CD14-positive monocyte (primary cell): Measurements from ENCODE around the gene UTRN. TPM values are rescaled to one million over a fixed set of nuclear protein-coding genes. Genes with fewer than 3 reads are reported as not detected.

Source experiments
- DNase-seq, 3 donors: peaks; one replicate each; pipeline ENCODE4 v3.0.0-alpha.2; 2011 to 2022
- H2AFZ ChIP-seq: 2 replicates; pipeline ENCODE4 v1.6.0; 2012; ENCODE audit warnings: mild to moderate bottlenecking, low read depth, low read length, inconsistent platforms; ENCODE audit not compliant: insufficient read depth, poor library complexity, severe bottlenecking
- H3K27ac ChIP-seq, 2 donors: 1 replicate in 1 of 2; 2 replicates in 1 of 2; pipeline ENCODE4 v1.5.1; 2012 to 2013; ENCODE audit warnings: low read length in 2 of 2, control low read depth in 1 of 2, inconsistent platforms in 1 of 2, low read depth in 1 of 2, mild to moderate bottlenecking in 1 of 2
- H3K27me3 ChIP-seq, 2 donors: one replicate each; pipeline versions ENCODE4 v1.6.0 to v1.6.1; 2011 to 2013; ENCODE audit warnings: low read length in 2 of 2; ENCODE audit not compliant: control insufficient read depth in 2 of 2, insufficient read depth in 2 of 2
- H3K36me3 ChIP-seq, 2 donors: replicated peaks in 1 of 2; 1 replicate in 1 of 2; 2 replicates in 1 of 2; pipeline versions ENCODE4 v1.5.1 to v1.6.1; 2012 to 2013; ENCODE audit warnings: low read length in 2 of 2, control low read depth in 1 of 2, inconsistent platforms in 1 of 2, mild to moderate bottlenecking in 1 of 2; ENCODE audit not compliant: insufficient read depth in 2 of 2, control insufficient read depth in 1 of 2
- H3K4me1 ChIP-seq, 2 donors: 1 replicate in 1 of 2; 2 replicates in 1 of 2; pipeline versions ENCODE4 v1.5.1 to v1.6.1; 2012 to 2013; ENCODE audit warnings: low read length in 2 of 2, control low read depth in 1 of 2, inconsistent platforms in 1 of 2, mild to moderate bottlenecking in 1 of 2, moderate library complexity in 1 of 2; ENCODE audit not compliant: insufficient read depth in 2 of 2, control insufficient read depth in 1 of 2
- H3K4me2 ChIP-seq: replicated peaks from 2 replicates; pipeline ENCODE3; 2012; ENCODE audit warnings: low read length, moderate library complexity, mild to moderate bottlenecking; ENCODE audit not compliant: poor library complexity, severe bottlenecking; ENCODE audit errors: extremely low read depth
- H3K4me3 ChIP-seq, 3 experiments: fragments of 200-600 bp in 1 of 3; sonication (generic) in 1 of 3; replicated peaks in 1 of 3; 1 replicate in 2 of 3; 2 replicates in 1 of 3; pipeline ENCODE4 v1.5.1; 2011 to 2013; ENCODE audit warnings: low read length in 3 of 3, mild to moderate bottlenecking in 3 of 3, control low read depth in 2 of 3, low read depth in 2 of 3, inconsistent platforms in 1 of 3, moderate library complexity in 1 of 3
- H3K79me2 ChIP-seq: 2 replicates; pipeline ENCODE4 v1.6.0; 2012; ENCODE audit warnings: mild to moderate bottlenecking, control low read depth, inconsistent platforms, low read length, moderate library complexity; ENCODE audit not compliant: insufficient read depth
- H3K9ac ChIP-seq: 2 replicates; pipeline ENCODE4 v1.6.0; 2017; ENCODE audit warnings: low read length, mild to moderate bottlenecking; ENCODE audit not compliant: insufficient read depth, poor library complexity, severe bottlenecking
- H3K9me3 ChIP-seq, 2 donors: replicated peaks in 1 of 2; 1 replicate in 1 of 2; 2 replicates in 1 of 2; pipeline versions ENCODE4 v1.5.1 to v1.6.1; 2012 to 2013; ENCODE audit warnings: low read length in 2 of 2, control low read depth in 1 of 2; ENCODE audit not compliant: control insufficient read depth in 1 of 2, insufficient read depth in 1 of 2
- H4K20me1 ChIP-seq: 2 replicates; pipeline ENCODE4 v1.6.0; 2012; ENCODE audit warnings: mild to moderate bottlenecking, low read length, control low read depth, moderate library complexity; ENCODE audit not compliant: insufficient read depth
- H3K27ac Mint-ChIP-seq, 7 donors: one replicate each; pipeline ENCODE4 v1.8.0; 2020; ENCODE audit warnings: mild to moderate bottlenecking in 7 of 7, mixed read lengths in 7 of 7, moderate library complexity in 6 of 7, inconsistent platforms in 2 of 7
- H3K27me3 Mint-ChIP-seq, 3 donors: one replicate each; pipeline ENCODE4 v1.8.0; 2021 to 2022; ENCODE audit warnings: low read depth in 3 of 3, mild to moderate bottlenecking in 3 of 3, mixed read lengths in 3 of 3, moderate library complexity in 3 of 3, inconsistent platforms in 1 of 3
- H3K36me3 Mint-ChIP-seq, 2 donors: one replicate each; pipeline ENCODE4 v1.8.0; 2020; ENCODE audit warnings: mixed read lengths in 2 of 2, inconsistent platforms in 1 of 2, mild to moderate bottlenecking in 1 of 2
- H3K4me1 Mint-ChIP-seq: one replicate; pipeline ENCODE4 v1.8.0; 2020; ENCODE audit warnings: mild to moderate bottlenecking, mixed read lengths
- H3K4me3 Mint-ChIP-seq, 2 donors: one replicate each; pipeline ENCODE4 v1.8.0; 2020; ENCODE audit warnings: mild to moderate bottlenecking in 2 of 2, mixed read lengths in 2 of 2, moderate library complexity in 1 of 2
- H3K9me3 Mint-ChIP-seq, 7 donors: one replicate each; pipeline ENCODE4 v1.8.0; 2020 to 2022; ENCODE audit warnings: mixed read lengths in 7 of 7, mild to moderate bottlenecking in 6 of 7, moderate library complexity in 6 of 7, inconsistent platforms in 2 of 7
- WGBS: methylation state at CpG from one replicate; pipeline ENCODE4 v1.1.5; 2013; ENCODE audit warnings: missing lambda C conversion rate; ENCODE audit not compliant: insufficient coverage; 5-methylcytosine and 5-hydroxymethylcytosine counted together
- intact Hi-C, 2 donors: fragments of 100-400 bp; cut with micrococcal nuclease; formaldehyde crosslinking; loops; one replicate each; pipeline versions ENCODE4 v1.15.0 to v1.15.1; 2023
- polyA plus RNA-seq, 3 donors: library from polyadenylated mRNA; depleted of rRNA in 1 of 3; unstranded in 2 of 3; stranded (reverse) in 1 of 3; fragments of 300-500 nt in 2 of 3; fragments of >200 nt in 1 of 3; fragmentation: Illumina TruSeq in 2 of 3; gene quantifications; 1 replicate in 2 of 3; 2 replicates in 1 of 3; pipeline ENCODE4 v1.2.3, GENCODE V29; 2012 to 2021
- TF ChIP-seq, protein P1 (sequence below): fragments of 200-600 bp; IDR thresholded peaks from one replicate; pipeline ENCODE4 v1.8.0; 2022; ENCODE audit warnings: antibody characterized with exemption, mild to moderate bottlenecking

Gene UTRN
- polyA plus RNA-seq, 3 donors: 21.8 to 106 (median 66.1) TPM

DNA sequence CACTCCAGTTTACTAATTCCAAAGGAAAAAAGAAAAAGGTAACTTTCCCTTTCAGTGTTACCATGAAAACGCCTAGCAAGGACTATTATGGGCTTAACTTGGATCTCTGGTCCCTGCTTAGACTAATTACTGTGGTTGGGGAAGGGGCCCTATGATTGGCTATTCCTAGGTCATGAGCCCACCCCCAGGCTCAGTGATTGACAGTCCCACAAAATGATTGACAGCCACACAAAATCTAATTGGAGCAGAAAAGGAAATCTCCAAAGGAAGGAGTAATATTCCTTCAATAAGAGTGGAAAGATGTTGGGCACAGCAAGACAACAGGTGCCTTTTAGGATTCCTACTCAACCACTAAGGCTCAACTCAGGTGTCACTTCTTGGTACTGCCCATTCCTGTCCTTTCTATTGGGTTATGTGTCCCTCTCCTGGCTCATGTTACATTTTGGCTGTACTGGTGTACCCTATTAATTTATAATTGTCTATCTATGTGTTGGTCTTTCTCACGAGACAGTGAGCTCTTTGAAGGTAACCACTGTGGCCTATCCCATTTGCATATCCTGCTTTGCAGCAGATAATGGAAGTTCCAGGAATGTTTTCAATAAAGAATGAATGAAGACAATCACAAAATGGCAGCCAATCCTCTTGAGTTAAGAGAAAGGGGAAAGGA lies 5.5 kb upstream of the UTRN start:
- Histone ChIP-seq H3K27ac (no peak overlapping the region), H3K4me2 (no peak overlapping the region), H3K36me3 (no peaks in the 10 kb centered on the region), H3K27me3 (no peaks in the 10 kb centered on the region), H2AFZ (no peak overlapping the region), H3K9me3 (no peaks in the 10 kb centered on the region), H3K4me1 (peaks cover 10 to 12% of the 10 kb centered on the region in 2 donors), H4K20me1 (no peaks in the 10 kb centered on the region), H3K4me3 (no peak overlapping the region), H3K79me2 (no peaks in the 10 kb centered on the region), H3K9ac (no peak overlapping the region)
- Mint-ChIP-seq H3K36me3 (peaks cover 0 to 2% of the 10 kb centered on the region in 2 donors), H3K4me1 (peaks cover 11% of the 10 kb centered on the region), H3K9me3 (peaks cover 0 to 1% (median 0%) of the 10 kb centered on the region in 7 donors), H3K4me3 (no peak overlapping the region), H3K27ac (no peak overlapping the region), H3K27me3 (peaks cover 0 to 2% (median 0%) of the 10 kb centered on the region in 3 donors)
- intact Hi-C loops: loop anchor here (10.0 kb wide), 4 partner anchors 55 to 185 kb away; partner anchors contain the start of gene SF3B5 (in 1 of the 2)
- DNase-seq: no peak
- WGBS: no CpG with 5 or more reads among the region's 2 CpGs
- TF ChIP-seq, protein P1, sequence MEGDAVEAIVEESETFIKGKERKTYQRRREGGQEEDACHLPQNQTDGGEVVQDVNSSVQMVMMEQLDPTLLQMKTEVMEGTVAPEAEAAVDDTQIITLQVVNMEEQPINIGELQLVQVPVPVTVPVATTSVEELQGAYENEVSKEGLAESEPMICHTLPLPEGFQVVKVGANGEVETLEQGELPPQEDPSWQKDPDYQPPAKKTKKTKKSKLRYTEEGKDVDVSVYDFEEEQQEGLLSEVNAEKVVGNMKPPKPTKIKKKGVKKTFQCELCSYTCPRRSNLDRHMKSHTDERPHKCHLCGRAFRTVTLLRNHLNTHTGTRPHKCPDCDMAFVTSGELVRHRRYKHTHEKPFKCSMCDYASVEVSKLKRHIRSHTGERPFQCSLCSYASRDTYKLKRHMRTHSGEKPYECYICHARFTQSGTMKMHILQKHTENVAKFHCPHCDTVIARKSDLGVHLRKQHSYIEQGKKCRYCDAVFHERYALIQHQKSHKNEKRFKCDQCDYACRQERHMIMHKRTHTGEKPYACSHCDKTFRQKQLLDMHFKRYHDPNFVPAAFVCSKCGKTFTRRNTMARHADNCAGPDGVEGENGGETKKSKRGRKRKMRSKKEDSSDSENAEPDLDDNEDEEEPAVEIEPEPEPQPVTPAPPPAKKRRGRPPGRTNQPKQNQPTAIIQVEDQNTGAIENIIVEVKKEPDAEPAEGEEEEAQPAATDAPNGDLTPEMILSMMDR: no peak

DNA sequence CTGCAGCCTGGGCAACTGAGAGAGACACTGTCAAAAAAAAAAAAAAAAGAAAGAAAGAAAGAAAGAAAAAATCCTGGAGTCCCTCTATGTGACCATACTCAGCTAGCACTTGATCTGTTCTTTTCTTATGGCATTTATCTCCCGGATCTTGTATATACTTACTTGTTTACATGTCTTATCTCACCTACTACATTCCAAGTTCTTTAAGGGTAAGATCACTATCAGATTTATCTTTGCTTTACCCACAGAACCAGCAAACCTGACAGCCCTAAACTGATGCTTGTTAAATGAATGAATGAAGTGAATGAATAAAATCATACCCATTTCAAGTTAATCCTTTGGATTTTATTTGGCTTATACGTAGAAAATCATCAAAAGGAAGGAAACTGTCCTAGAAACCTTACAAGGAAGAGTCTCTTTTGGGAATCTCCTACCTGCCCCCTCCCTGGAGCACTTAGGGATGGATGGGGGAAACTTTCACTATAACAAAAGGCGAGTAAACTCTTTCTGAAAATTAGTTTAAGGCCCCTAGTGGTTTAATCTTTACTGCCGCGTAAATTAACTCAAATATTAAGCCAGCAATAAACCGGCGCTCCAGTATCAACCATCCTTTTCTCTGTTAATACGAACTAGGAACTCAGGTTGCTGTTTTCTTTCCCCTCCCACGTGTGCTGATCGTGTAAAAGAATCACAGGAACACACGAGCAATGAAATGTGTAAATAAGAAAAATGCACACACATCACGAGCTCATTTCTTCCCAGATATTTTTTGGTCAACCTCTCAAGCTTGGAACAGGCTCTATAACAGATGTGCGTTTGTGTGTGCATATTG lies 1.3 kb upstream of the UTRN start:
- H3K27ac Mint-ChIP-seq: peak overlapping the region; percentile 86 to 96 (median 93)
- intact Hi-C loops: loop anchor here (10.0 kb wide), 3 partner anchors 81 to 189 kb away; partner anchors contain the start of gene SF3B5 (in 1 of the 2)
- H3K9ac ChIP-seq: peak overlapping the region; percentile 87
- WGBS: no CpG with 5 or more reads among the region's 13 CpGs
- DNase-seq: no peak
- H3K9me3 Mint-ChIP-seq: peaks cover 0 to 1% (median 0%) of the 10 kb centered on the region in 7 donors
- H3K27ac ChIP-seq: peak overlapping the region in 1 of 2 donors; percentile 92
- TF ChIP-seq, protein P1: no peak
- peaks cover 31% of the 10 kb centered on the region for H4K20me1 ChIP-seq
- H3K36me3 Mint-ChIP-seq: peaks cover under 1 to 5% of the 10 kb centered on the region in 2 donors
- peak overlapping the region; percentile 90 for H3K4me2 ChIP-seq
- no peaks in the 10 kb centered on the region for H3K27me3 ChIP-seq
- H3K79me2 ChIP-seq: peaks cover 37% of the 10 kb centered on the region
- peak overlapping the region; percentile 95 for H2AFZ ChIP-seq
- peak overlapping the region; percentile 95 to 97 for H3K4me3 Mint-ChIP-seq
- no peaks in the 10 kb centered on the region for H3K9me3 ChIP-seq
- H3K4me3 ChIP-seq: peak overlapping the region; percentile 65 to 96 (median 87)
- H3K4me1 Mint-ChIP-seq: peaks cover 24% of the 10 kb centered on the region
- H3K36me3 ChIP-seq: no peaks in the 10 kb centered on the region
- peaks cover 12 to 20% of the 10 kb centered on the region in 2 donors for H3K4me1 ChIP-seq
- H3K27me3 Mint-ChIP-seq: peaks cover 0 to 2% (median 0%) of the 10 kb centered on the region in 3 donors
